ENCODE results near the gene CDH5. TPM values are rescaled to one million over a fixed set of nuclear protein-coding genes. Genes with fewer than 3 reads are reported as not detected.

The CDH5 gene
- total and polyA plus RNA-seq, 2 of the 13 experiments (the other 11 are each of a cell fraction or from before 2014, with no cell fraction given) = 0.71 to 1.1 TPM

DNA sequence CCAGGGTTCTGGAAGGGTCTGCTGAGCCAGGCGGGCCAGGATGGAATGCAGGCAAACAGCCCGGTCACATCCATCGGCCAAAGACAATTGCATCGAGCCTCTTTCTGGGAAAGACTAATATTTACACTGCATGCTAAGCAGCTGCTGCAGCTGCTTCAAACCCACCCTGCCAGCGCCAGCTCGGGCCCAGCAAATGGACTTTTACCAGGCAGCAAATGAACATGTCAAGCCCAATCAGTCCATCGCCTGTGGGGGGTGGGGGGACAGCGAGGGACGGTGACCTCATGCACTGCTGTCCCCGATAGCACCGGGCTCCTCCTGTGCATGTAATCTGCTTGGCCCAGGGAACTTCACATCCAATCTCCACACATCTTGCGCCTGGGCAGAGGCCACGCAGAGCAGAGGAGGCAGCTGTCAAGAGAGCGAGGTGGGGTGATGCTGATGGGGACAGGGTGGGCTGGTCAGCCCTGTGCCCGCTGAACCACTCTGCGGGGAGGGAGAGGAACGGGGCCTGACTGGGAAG lies 39.4 kb upstream of the CDH5 start (continued):
- no peak for TF ChIP-seq SP1 (IDR thresholded peaks at IDR 0.05)
- TF ChIP-seq SP1 (CRISPR knock-in tag; IDR thresholded peaks at IDR 0.05) = no peak
- TF ChIP-seq, protein P1, sequence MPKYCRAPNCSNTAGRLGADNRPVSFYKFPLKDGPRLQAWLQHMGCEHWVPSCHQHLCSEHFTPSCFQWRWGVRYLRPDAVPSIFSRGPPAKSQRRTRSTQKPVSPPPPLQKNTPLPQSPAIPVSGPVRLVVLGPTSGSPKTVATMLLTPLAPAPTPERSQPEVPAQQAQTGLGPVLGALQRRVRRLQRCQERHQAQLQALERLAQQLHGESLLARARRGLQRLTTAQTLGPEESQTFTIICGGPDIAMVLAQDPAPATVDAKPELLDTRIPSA (CRISPR knock-in tag; IDR thresholded peaks at IDR 0.05; ENCODE audit: borderline replicate concordance) = no peak
- TF ChIP-seq POLR2A (IDR thresholded peaks at IDR 0.05; ENCODE audit: insufficient read depth in 1 of 2, low read depth in 2 of 2, low read length in 2 of 2) = no peak
- 0 out of 2 replicates have a peak, but pooled peaks have one; percentile 10 for TF ChIP-seq ELF3 (CRISPR knock-in tag; IDR thresholded peaks at IDR 0.05)
- no peak for TF ChIP-seq ZNF619 (CRISPR knock-in tag; IDR thresholded peaks at IDR 0.05)
- TF ChIP-seq ZBTB38 (CRISPR knock-in tag; IDR thresholded peaks at IDR 0.05) = no peak
- TF ChIP-seq MYNN (CRISPR knock-in tag; IDR thresholded peaks at IDR 0.05; ENCODE audit: low read depth) = no peak
- TF ChIP-seq KDM1A (CRISPR knock-in tag; IDR thresholded peaks at IDR 0.05) = no peak
- no peak for TF ChIP-seq ZNF7 (CRISPR knock-in tag; IDR thresholded peaks at IDR 0.05)
- TF ChIP-seq ZSCAN20 (CRISPR knock-in tag; IDR thresholded peaks at IDR 0.05; ENCODE audit: borderline replicate concordance) = no peak

DNA sequence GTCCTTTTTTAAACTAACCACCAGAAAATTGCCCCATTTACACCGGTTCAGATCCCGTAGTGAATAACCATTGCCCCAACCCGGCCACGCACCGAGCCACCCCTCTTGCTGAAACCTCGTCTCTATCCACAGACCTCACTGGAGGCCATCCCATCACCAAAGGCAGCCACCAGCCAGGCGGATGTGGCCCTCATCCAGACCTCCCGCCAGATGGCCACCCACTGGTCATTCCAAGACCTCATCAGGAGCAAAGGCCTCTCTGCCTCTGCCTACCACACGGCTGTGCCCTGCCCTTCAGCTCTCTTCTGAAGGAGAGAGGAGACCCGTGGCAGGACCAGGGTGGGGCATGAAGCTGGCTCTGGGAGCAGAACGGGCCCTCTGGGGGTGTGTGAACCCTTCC lies 38.2 kb upstream of the CDH5 start:
- Histone ChIP-seq H3K9me3 (ENCODE audit: low read length) (no peaks in the 10 kb centered on the region), H3K36me3 (replicated peaks in 1 of 2; ENCODE audit: control insufficient read depth in 1 of 2, insufficient read depth in 2 of 2, low read length in 2 of 2) (no peaks in the 10 kb centered on the region), H3K79me2 (ENCODE audit: insufficient read depth, low read length) (no peaks in the 10 kb centered on the region), H3K27ac (ENCODE audit: extremely low read length, insufficient read depth, low read length) (no peak overlapping the region), H2AFZ (ENCODE audit: low read length) (no peak overlapping the region), H3K4me2 (ENCODE audit: low read depth, low read length) (no peak overlapping the region), H4K20me1 (ENCODE audit: insufficient read depth, low read length) (peaks cover 3% of the 10 kb centered on the region; the same call in 1 of the 2 replicates), H3K4me3 (replicated peaks in 1 of 3; ENCODE audit: insufficient read depth in 1 of 3, low read depth in 2 of 3, low read length in 3 of 3) (no peak overlapping the region), H3K4me1 (ENCODE audit: insufficient read depth, low read length) (peaks cover 25% of the 10 kb centered on the region), H3K27me3 (ENCODE audit: control insufficient read depth in 1 of 2, insufficient read depth in 2 of 2, low read length in 2 of 2) (peaks cover 7 to 32% of the 10 kb centered on the region in 2 experiments; a peak in 4 of 5 replicates), H3K9ac (ENCODE audit: insufficient read depth, low read depth, low read length) (no peak overlapping the region)
- ChIA-PET CTCF (ENCODE audit: low intra/inter-chr PET ratio, low total read pairs) (no interaction called here), POLR2A (no interaction called here)
- intact Hi-C loops (cut with micrococcal nuclease; ENCODE audit: unreplicated experiment) (no loop called here), in situ Hi-C loops (cut with HindIII; ENCODE audit: extremely low pct_ligation_motif_present, low pct_unique_long_range_greater_than_20kb) (no loop called here)
- TF ChIP-seq GTF2F1 (IDR thresholded peaks at IDR 0.05; ENCODE audit: low read length) (no peak), AGO2 (optimal IDR thresholded peaks at IDR 0.05; ENCODE audit: low read depth, low read length) (no peak), ZKSCAN5 (CRISPR knock-in tag; IDR thresholded peaks at IDR 0.05) (no peak), TBP (CRISPR knock-in tag; IDR thresholded peaks at IDR 0.05) (no peak), SIN3A (IDR thresholded peaks at IDR 0.05; ENCODE audit: borderline replicate concordance, low read depth, low read length) (no peak)
- TF ChIP-seq, protein P2, sequence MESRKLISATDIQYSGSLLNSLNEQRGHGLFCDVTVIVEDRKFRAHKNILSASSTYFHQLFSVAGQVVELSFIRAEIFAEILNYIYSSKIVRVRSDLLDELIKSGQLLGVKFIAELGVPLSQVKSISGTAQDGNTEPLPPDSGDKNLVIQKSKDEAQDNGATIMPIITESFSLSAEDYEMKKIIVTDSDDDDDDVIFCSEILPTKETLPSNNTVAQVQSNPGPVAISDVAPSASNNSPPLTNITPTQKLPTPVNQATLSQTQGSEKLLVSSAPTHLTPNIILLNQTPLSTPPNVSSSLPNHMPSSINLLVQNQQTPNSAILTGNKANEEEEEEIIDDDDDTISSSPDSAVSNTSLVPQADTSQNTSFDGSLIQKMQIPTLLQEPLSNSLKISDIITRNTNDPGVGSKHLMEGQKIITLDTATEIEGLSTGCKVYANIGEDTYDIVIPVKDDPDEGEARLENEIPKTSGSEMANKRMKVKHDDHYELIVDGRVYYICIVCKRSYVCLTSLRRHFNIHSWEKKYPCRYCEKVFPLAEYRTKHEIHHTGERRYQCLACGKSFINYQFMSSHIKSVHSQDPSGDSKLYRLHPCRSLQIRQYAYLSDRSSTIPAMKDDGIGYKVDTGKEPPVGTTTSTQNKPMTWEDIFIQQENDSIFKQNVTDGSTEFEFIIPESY (CRISPR knock-in tag; IDR thresholded peaks at IDR 0.05) = peak; percentile 30; the same call in 1 of the 2 replicates
- WGBS (ENCODE audit: low lambda C conversion rate) = 53% methylated on average over 11 of the region's 11 CpGs
- BruUV-seq (replicated peaks) = no TSS peak
- DNase-seq (ENCODE audit: low spot score) = no peak
- FAIRE-seq = no peak
- ATAC-seq = no peak

Measured in HepG2 (cell line).